Subcutaneous adipose tissue (tissue), 4 donors: Measurements from ENCODE around the gene DNAH6. TPM values are rescaled to one million over a fixed set of nuclear protein-coding genes. Genes with fewer than 3 reads are reported as not detected.

Experiments used
- total RNA-seq, 4 donors: library from RNA; depleted of rRNA; stranded (reverse); fragments of >200 nt; gene quantifications; one replicate each; pipeline ENCODE4 v1.1.0, GENCODE V29; 2016
- TF ChIP-seq, protein P1 (sequence below): fragments of 450-650 bp; IDR thresholded peaks from one replicate; pipeline ENCODE4 v1.5.1; 2016; ENCODE audit warnings: low read depth, mild to moderate bottlenecking, control low read depth, antibody characterized with exemption, moderate library complexity

The DNAH6 gene
- total RNA-seq, 4 donors from 2014 or later = 0.49 to 2.4 (median 1.2) TPM

DNA sequence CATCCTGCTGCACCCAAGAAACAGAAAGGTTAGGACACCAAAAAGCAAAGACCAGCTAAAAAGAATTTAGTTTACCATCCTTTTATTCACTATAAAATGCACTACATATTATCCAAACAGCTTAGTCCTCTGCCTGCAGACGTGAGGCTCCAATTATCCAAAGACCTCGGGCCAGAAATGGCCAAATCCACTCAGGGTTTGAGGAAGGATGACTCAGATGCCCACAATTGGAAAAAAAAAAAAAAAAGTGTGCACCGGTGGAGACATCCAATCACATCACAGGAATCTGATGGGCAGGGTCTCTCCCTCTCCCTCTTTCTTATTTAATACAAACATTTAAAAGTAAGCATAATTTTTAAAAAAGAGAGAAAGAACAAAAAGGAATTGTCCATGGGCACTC is 298.8 kb downstream of the DNAH6 start:
- TF ChIP-seq, protein P1, sequence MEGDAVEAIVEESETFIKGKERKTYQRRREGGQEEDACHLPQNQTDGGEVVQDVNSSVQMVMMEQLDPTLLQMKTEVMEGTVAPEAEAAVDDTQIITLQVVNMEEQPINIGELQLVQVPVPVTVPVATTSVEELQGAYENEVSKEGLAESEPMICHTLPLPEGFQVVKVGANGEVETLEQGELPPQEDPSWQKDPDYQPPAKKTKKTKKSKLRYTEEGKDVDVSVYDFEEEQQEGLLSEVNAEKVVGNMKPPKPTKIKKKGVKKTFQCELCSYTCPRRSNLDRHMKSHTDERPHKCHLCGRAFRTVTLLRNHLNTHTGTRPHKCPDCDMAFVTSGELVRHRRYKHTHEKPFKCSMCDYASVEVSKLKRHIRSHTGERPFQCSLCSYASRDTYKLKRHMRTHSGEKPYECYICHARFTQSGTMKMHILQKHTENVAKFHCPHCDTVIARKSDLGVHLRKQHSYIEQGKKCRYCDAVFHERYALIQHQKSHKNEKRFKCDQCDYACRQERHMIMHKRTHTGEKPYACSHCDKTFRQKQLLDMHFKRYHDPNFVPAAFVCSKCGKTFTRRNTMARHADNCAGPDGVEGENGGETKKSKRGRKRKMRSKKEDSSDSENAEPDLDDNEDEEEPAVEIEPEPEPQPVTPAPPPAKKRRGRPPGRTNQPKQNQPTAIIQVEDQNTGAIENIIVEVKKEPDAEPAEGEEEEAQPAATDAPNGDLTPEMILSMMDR = no peak

DNA sequence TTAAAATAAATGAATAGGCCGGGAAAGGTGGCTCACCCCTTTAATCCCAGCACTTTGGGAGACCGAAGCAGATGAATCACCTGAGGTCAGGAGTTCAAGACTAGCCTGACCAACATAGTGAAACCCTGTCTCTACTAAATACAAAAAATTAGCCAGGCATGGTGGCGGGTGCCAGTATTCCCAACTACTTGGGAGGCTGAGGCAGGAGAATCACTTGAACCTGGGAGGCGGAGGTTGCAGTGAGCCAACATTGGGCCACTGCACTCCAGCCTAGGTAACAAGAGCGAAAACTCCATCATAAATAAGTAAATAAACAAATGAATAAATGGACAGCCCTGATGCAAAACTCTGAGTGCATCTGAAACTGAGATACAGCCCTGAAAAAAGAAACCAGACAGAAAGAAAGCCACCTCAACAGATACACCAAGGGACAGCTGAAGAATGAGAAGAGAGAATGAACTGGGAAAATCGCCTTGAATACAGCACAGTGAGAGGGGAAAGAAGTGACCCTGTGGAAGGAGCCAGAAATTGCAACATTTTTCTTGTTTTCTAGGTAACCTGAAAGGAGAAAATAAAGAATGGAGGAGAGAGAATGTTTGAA is 300.2 kb downstream of the DNAH6 start:
- TF ChIP-seq, protein P1 = no peak

DNA sequence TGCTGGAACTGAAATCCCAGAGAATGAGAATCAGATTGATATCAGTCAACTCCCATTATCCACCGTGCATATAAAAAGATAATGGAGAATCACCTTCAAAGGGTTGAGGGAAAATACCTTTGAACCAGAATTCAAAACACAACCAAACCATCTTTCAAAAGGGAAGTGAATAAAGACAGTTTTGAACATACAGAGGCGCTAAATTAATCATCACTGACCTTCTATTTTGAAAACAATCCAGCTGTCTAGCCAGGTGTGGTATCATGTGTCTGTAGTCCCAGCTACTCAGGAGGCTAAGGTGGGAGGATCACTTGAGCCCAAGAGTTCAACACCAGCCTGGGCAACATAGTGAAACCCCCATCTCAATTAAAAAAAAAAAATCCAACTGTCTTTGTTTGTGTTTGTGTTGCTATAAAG is 300.9 kb downstream of the DNAH6 start:
- TF ChIP-seq, protein P1 = no peak

DNA sequence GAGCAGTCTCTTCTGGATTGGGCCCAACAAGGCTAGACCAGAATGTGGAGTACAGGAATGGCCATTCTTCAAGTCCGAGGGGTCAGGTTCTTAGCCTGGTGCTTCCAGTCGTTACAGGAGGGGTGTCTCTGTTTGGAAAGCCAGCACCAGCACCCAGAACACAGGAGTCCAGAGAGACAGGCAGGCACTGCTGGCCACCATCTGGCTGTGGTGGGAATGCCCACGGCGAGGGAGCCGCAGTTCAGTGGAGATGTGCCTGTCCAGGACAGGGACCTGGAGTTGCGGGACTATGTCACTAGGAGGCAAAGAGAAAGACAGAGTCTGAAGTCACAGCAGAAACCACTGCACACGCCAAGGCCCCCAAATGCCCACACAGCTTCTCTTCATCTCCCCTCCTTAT is 305.5 kb downstream of the DNAH6 start:
- TF ChIP-seq, protein P1 = no peak

DNA sequence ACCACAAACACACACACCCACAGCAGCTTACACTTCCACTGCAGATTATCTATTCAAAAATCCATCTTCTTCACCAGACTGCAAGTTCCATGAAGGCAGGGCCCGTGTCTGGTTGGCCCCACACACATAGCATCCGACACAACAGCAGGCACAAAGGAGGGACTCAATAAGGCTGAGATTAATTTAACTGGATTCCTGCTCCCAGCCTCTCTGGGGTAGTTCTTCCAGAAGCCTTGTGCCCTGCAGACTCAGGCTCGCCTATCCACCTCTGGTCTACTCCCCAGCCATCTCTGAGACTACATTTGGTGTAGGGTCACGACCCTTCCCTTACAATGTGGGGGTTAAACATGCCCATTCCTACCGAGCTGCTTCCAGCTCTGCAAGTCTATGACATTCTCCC is 306.9 kb downstream of the DNAH6 start:
- TF ChIP-seq, protein P1 = no peak

DNA sequence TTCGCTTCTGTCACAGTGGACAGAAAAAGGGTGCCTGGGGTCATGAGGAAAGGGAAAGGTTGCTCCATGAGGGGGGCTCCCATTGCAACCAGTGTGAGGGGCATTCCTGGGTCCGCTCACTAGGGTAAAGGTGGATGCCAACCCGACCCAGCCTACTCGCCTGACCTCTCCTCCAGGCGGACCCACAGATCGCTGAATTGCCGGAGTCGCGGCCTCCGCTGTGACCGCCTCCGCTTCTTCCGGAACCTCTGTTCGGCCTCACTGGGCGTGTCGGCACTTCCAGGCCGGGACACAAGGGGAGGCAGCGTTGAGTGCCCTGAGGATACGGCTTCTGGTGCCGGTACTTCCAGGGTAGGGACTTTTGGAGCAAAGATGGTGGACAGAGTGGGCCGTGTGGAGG is 307.5 kb downstream of the DNAH6 start:
- TF ChIP-seq, protein P1 = no peak

DNA sequence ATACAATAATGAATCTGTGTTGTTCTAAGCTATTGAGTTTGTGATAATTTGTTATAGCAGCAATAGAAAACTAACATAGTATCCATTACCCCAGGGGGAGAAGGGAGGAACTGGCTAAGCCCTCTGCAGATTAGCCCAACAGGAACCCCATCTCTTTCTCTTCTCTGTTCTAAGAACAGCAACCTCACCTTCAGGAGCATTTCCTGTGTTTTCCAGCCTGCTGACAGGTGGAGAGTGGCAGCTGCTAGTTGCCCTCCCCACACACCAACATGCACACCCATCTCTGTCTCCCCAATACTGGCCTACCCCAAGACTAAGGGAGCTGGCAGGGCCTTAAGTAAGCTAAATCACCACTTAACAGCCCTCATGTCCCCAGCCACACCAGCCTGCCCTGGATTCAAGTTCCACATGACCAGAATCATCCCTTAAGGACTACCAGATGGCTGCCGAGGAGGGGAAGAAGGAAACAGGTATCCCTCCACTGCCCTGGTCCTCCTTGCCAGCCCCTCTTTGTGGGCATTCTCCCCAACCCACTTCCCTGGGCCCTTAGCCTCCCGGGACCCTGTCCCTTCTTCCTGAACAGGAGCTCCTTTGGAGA is 311.8 kb downstream of the DNAH6 start:
- TF ChIP-seq, protein P1 = no peak
